ENCODE data around the gene DRD4. TPM values are rescaled to one million over a fixed set of nuclear protein-coding genes. Genes with fewer than 3 reads are reported as not detected.

DRD4 gene
- total and polyA plus RNA-seq, 10 of the 15 experiments (the other 5 are each of a cell fraction or from before 2014, with no cell fraction given) = not detected

DNA sequence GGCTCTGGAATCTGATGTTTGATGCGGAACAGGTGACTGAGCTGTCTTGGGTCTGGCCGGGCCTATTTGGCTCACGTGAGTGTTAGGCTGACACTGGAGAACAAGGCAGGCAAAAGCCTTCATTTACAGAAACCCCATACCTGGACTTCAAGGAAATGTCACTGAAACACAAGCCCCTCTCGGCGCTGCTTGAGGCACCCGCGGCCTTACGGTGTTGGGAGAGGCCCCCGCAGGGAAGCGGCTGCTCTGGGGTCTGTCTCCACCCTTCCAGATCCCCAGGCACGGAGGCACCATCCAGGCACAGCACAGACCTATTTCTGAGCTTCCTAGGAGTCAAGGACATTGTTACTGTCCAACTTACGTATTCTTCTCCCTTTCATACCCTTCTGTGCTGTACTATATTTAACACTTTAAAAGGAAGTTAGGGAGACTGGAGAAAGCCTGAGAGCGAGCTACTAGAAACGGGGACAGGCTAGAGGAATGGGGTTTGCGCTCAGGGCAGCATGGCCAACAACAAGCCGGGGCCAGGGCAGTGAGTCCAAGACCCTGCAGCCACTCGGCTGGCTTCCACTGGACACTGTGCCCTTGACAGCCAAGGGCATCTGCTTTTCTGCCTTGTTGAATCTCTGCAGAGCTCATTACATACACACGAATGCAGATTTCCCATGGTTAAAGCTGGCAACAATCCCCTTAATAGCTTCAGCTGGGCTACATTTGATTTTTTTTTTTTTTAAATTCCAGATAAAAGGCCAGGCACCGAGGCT lies 23.8 kb downstream of the DRD4 start:
- Histone ChIP-seq H3K4me3 (no peak overlapping the region), H3K27me3 (replicated peaks in 1 of 2; ENCODE audit: control insufficient read depth in 2 of 2, insufficient read depth in 2 of 2, low read length in 1 of 2) (no peaks in the 10 kb centered on the region), H3K27ac (ENCODE audit: control insufficient read depth, insufficient read depth) (no peak overlapping the region), H3K9me3 (replicated peaks; ENCODE audit: control insufficient read depth, insufficient read depth, low read length) (no peaks in the 10 kb centered on the region), H3K9ac (ENCODE audit: control insufficient read depth, insufficient read depth, low read length) (no peak overlapping the region), H3K79me2 (ENCODE audit: control insufficient read depth, insufficient read depth, low read length) (no peaks in the 10 kb centered on the region), H3K4me2 (ENCODE audit: control insufficient read depth, insufficient read depth) (no peak overlapping the region), H2AFZ (ENCODE audit: control insufficient read depth, low read depth, low read length) (no peak overlapping the region), H3K36me3 (ENCODE audit: control insufficient read depth in 2 of 2, insufficient read depth in 2 of 2, low read length in 1 of 2) (peaks cover 9 to 19% of the 10 kb centered on the region in 2 experiments; a peak in 3 of 4 replicates), H3K4me1 (ENCODE audit: control insufficient read depth, insufficient read depth, low read length) (peaks cover 13% of the 10 kb centered on the region), H4K20me1 (ENCODE audit: control insufficient read depth, insufficient read depth) (no peaks in the 10 kb centered on the region)
- in situ Hi-C loops (cut with MboI) = loop anchor here (10.0 kb wide), 1 partner anchor 64 kb away; no protein-coding TSS in a partner anchor
- SMC1A ChIA-PET (ENCODE audit: uncharacterized antibody, unreplicated experiment) = interaction anchor here (1.0 to 1.9 kb wide), 3 partner anchors 31 to 65 kb away, joined by 3 to 8 read pairs (median 3); no protein-coding TSS in a partner anchor
- ATAC-seq (no peak), DNase-seq (ENCODE audit: low read depth, low spot score) (no peak), FAIRE-seq (no peak)
- CTCF ChIA-PET = interaction anchor here (0.7 to 9.5 kb wide), 4 partner anchors 13 to 87 kb away, joined by 4 to 91 read pairs (median 4); no protein-coding TSS in a partner anchor
- RAD21 ChIA-PET (ENCODE audit: unreplicated experiment) = interaction anchor here (0.9 to 3.1 kb wide), 3 partner anchors 52 to 65 kb away, joined by 3 to 15 read pairs (median 10); no protein-coding TSS in a partner anchor
- intact Hi-C loops (cut with micrococcal nuclease; ENCODE audit: unreplicated experiment) = no loop called here
- POLR2A ChIA-PET = interaction anchor here (0.5 to 1.1 kb wide), 4 partner anchors 9 to 117 kb away, joined by 3 to 4 read pairs (median 3); no protein-coding TSS in a partner anchor
- 96% methylated on average over 19 of the region's 19 CpGs for WGBS (ENCODE audit: insufficient coverage, insufficient replicate concordance, low lambda C conversion rate, missing lambda C conversion rate)
- no TSS peak for BruUV-seq (replicated peaks)
- TF ChIP-seq, protein P1, sequence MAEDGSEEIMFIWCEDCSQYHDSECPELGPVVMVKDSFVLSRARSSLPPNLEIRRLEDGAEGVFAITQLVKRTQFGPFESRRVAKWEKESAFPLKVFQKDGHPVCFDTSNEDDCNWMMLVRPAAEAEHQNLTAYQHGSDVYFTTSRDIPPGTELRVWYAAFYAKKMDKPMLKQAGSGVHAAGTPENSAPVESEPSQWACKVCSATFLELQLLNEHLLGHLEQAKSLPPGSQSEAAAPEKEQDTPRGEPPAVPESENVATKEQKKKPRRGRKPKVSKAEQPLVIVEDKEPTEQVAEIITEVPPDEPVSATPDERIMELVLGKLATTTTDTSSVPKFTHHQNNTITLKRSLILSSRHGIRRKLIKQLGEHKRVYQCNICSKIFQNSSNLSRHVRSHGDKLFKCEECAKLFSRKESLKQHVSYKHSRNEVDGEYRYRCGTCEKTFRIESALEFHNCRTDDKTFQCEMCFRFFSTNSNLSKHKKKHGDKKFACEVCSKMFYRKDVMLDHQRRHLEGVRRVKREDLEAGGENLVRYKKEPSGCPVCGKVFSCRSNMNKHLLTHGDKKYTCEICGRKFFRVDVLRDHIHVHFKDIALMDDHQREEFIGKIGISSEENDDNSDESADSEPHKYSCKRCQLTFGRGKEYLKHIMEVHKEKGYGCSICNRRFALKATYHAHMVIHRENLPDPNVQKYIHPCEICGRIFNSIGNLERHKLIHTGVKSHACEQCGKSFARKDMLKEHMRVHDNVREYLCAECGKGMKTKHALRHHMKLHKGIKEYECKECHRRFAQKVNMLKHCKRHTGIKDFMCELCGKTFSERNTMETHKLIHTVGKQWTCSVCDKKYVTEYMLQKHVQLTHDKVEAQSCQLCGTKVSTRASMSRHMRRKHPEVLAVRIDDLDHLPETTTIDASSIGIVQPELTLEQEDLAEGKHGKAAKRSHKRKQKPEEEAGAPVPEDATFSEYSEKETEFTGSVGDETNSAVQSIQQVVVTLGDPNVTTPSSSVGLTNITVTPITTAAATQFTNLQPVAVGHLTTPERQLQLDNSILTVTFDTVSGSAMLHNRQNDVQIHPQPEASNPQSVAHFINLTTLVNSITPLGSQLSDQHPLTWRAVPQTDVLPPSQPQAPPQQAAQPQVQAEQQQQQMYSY (CRISPR knock-in tag; IDR thresholded peaks at IDR 0.05) = no peak
- TF ChIP-seq SMC3 (IDR thresholded peaks at IDR 0.05; ENCODE audit: borderline replicate concordance, low read length) = no peak
- TF ChIP-seq NFYA (IDR thresholded peaks at IDR 0.05; ENCODE audit: borderline replicate concordance, low read depth, low read length) = no peak
- TF ChIP-seq ZNF207 (IDR thresholded peaks at IDR 0.05; ENCODE audit: borderline replicate concordance) = no peak
- TF ChIP-seq ETV6 (conservative IDR thresholded peaks at IDR 0.05 in 1 of 2, IDR thresholded peaks at IDR 0.05 in 1 of 2; ENCODE audit: borderline replicate concordance in 1 of 2, low read depth in 1 of 2) = no peak
- TF ChIP-seq, protein P2, sequence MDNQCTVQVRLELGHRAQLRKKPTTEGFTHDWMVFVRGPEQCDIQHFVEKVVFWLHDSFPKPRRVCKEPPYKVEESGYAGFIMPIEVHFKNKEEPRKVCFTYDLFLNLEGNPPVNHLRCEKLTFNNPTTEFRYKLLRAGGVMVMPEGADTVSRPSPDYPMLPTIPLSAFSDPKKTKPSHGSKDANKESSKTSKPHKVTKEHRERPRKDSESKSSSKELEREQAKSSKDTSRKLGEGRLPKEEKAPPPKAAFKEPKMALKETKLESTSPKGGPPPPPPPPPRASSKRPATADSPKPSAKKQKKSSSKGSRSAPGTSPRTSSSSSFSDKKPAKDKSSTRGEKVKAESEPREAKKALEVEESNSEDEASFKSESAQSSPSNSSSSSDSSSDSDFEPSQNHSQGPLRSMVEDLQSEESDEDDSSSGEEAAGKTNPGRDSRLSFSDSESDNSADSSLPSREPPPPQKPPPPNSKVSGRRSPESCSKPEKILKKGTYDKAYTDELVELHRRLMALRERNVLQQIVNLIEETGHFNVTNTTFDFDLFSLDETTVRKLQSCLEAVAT (IDR thresholded peaks at IDR 0.05) = no peak
- no peak for TF ChIP-seq CREB1 (IDR thresholded peaks at IDR 0.05; ENCODE audit: low read depth)
- no peak for TF ChIP-seq CEBPB (IDR thresholded peaks at IDR 0.05; ENCODE audit: borderline replicate concordance in 1 of 2, low read depth in 2 of 2, low read length in 2 of 2)
- TF ChIP-seq GABPA (IDR thresholded peaks at IDR 0.05; ENCODE audit: low read depth) = no peak
- TF ChIP-seq ZNF24 (IDR thresholded peaks at IDR 0.05) = no peak
- no peak for TF ChIP-seq NRF1 (conservative IDR thresholded peaks at IDR 0.05; ENCODE audit: low read depth, low read length)
- TF ChIP-seq POLR2A (IDR thresholded peaks at IDR 0.05; ENCODE audit: low read depth, low read length) = no peak
- TF ChIP-seq, protein P3, sequence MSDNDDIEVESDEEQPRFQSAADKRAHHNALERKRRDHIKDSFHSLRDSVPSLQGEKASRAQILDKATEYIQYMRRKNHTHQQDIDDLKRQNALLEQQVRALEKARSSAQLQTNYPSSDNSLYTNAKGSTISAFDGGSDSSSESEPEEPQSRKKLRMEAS (IDR thresholded peaks at IDR 0.05; ENCODE audit: low read depth, low read length) = no peak
